Stromal cell of bone marrow (primary cell): Measurements from ENCODE around the gene GPR179.

ENCODE experiments used
- DNase-seq: peaks from one replicate; pipeline ENCODE4 v3.0.0-alpha.2; 2012; ENCODE audit warnings: low read depth

Gene GPR179

GRCh38 chr17:38342886-38343607 is 709 bp downstream of the GPR179 start:
- DNase-seq: no peak

GRCh38 chr17:38341035-38341721 is 2.6 kb downstream of the GPR179 start:
- DNase-seq: no peak

GRCh38 chr17:38339891-38340290 is 3.9 kb downstream of the GPR179 start:
- DNase-seq: no peak

GRCh38 chr17:38338535-38338934 is 5.2 kb downstream of the GPR179 start:
- DNase-seq: no peak

- no peak for DNase-seq
Observed at GRCh38 chr17:38338053-38338452, 5.7 kb downstream of the GPR179 start.

GRCh38 chr17:38336838-38337237 is 6.9 kb downstream of the GPR179 start:
- DNase-seq: no peak

GRCh38 chr17:38334480-38335364 is 9.0 kb downstream of the GPR179 start:
- no peak for DNase-seq

GRCh38 chr17:38333635-38334295 is 10.0 kb downstream of the GPR179 start:
- no peak for DNase-seq

- DNase-seq: no peak
Observed at GRCh38 chr17:38332735-38333134, 11.0 kb downstream of the GPR179 start.

GRCh38 chr17:38330941-38331411 is 12.8 kb downstream of the GPR179 start:
- DNase-seq: no peak

GRCh38 chr17:38329808-38330730 is 13.7 kb downstream of the GPR179 start:
- no peak for DNase-seq

GRCh38 chr17:38329284-38329683 is 14.5 kb downstream of the GPR179 start:
- DNase-seq: no peak

- no peak for DNase-seq
Observed at GRCh38 chr17:38328620-38329019, 15.1 kb downstream of the GPR179 start.

GRCh38 chr17:38327936-38328335 is 15.8 kb downstream of the GPR179 start:
- DNase-seq: no peak

GRCh38 chr17:38326996-38327792 is 16.6 kb downstream of the GPR179 start:
- DNase-seq: no peak

- no peak for DNase-seq
Observed at GRCh38 chr17:38325221-38325851, 18.4 kb downstream of the GPR179 start.

- DNase-seq: no peak
Observed at GRCh38 chr17:38324772-38325171, 19.0 kb downstream of the GPR179 start.

GRCh38 chr17:38324141-38324697 is 19.5 kb downstream of the GPR179 start:
- no peak for DNase-seq

GRCh38 chr17:38322897-38323296 is 20.9 kb downstream of the GPR179 start:
- no peak for DNase-seq
